GM10266 (cell line): Measurements from ENCODE around the gene CNGB1.

Experiments used
- DNase-seq: peaks from one replicate; pipeline ENCODE4 v3.0.0; 2012; ENCODE audit errors: extremely low spot score
- CTCF ChIP-seq: IDR thresholded peaks from 2 replicates; pipeline ENCODE4 v1.5.1; 2012; ENCODE audit warnings: mild to moderate bottlenecking, low read depth; ENCODE audit not compliant: control insufficient read depth, insufficient read depth; ENCODE audit errors: missing control alignments

Gene CNGB1

GRCh38 chr16:57894390-57895080 is 76.4 kb downstream of the CNGB1 start:
- TF ChIP-seq CTCF = no peak
- no peak for DNase-seq

- DNase-seq = no peak
- no peak for TF ChIP-seq CTCF
Observed at GRCh38 chr16:57893559-57894389, 77.2 kb downstream of the CNGB1 start.

- no peak for DNase-seq
Observed at GRCh38 chr16:57893217-57893558, 77.7 kb downstream of the CNGB1 start.

GRCh38 chr16:57892447-57893096 is 78.4 kb downstream of the CNGB1 start:
- DNase-seq = no peak
- TF ChIP-seq CTCF = no peak

More at GRCh38 chr16:57893217-57893558, 77.7 kb downstream of the CNGB1 start:
- TF ChIP-seq CTCF = no peak

GRCh38 chr16:57892041-57892440 is 78.9 kb downstream of the CNGB1 start:
- no peak for DNase-seq

GRCh38 chr16:57890752-57891111 is 80.2 kb downstream of the CNGB1 start:
- TF ChIP-seq CTCF = no peak
- DNase-seq = no peak

More at GRCh38 chr16:57892041-57892440, 78.9 kb downstream of the CNGB1 start:
- no peak for TF ChIP-seq CTCF

GRCh38 chr16:57889960-57890751 is 80.8 kb downstream of the CNGB1 start:
- DNase-seq = no peak
- no peak for TF ChIP-seq CTCF
